ENCODE measurements around the gene TECR.
A peak's percentile ranks its signal among the peaks of the same experiment; 100 is the strongest.
"Not testable (repeated sequence)": the region's sequence is repeated elsewhere in the genome, so short reads cannot be mapped to it uniquely, and the experiment has no call there.

TECR gene

GRCh38 chr19:14545716-14546082 lies 16.3 kb downstream of the TECR start:
- Histone ChIP-seq H3K4me3 (ENCODE audit: insufficient read depth, low read length, poor library complexity, severe bottlenecking) (no peak overlapping the region), H2AFZ (ENCODE audit: low read depth, low read length, severe bottlenecking) (no peak overlapping the region), H3K27me3 (ENCODE audit: low read length) (no peaks in the 10 kb centered on the region), H3K9ac (ENCODE audit: low read length) (no peak overlapping the region), H3K79me2 (ENCODE audit: insufficient read depth, low read length) (peaks cover 56% of the 10 kb centered on the region), H3K36me3 (ENCODE audit: low read length) (no peaks in the 10 kb centered on the region), H3K9me2 (replicated peaks; ENCODE audit: insufficient read depth, low read length) (no peaks in the 10 kb centered on the region), H4K20me1 (ENCODE audit: low read depth, low read length) (no peaks in the 10 kb centered on the region), H3F3A (ENCODE audit: insufficient read depth) (no peaks in the 10 kb centered on the region; the same call in 1 of the 2 replicates), H3K27ac (ENCODE audit: low read depth, low read length) (no peak overlapping the region), H3K9me3 (ENCODE audit: insufficient read depth, low read length) (no peaks in the 10 kb centered on the region), H3K4me2 (ENCODE audit: low read depth, low read length, poor library complexity, severe bottlenecking) (no peak overlapping the region)
- TF ChIP-seq EZH2phosphoT487 (conservative IDR thresholded peaks at IDR 0.05; ENCODE audit: low read length) = no peak
- TF ChIP-seq, protein P1, sequence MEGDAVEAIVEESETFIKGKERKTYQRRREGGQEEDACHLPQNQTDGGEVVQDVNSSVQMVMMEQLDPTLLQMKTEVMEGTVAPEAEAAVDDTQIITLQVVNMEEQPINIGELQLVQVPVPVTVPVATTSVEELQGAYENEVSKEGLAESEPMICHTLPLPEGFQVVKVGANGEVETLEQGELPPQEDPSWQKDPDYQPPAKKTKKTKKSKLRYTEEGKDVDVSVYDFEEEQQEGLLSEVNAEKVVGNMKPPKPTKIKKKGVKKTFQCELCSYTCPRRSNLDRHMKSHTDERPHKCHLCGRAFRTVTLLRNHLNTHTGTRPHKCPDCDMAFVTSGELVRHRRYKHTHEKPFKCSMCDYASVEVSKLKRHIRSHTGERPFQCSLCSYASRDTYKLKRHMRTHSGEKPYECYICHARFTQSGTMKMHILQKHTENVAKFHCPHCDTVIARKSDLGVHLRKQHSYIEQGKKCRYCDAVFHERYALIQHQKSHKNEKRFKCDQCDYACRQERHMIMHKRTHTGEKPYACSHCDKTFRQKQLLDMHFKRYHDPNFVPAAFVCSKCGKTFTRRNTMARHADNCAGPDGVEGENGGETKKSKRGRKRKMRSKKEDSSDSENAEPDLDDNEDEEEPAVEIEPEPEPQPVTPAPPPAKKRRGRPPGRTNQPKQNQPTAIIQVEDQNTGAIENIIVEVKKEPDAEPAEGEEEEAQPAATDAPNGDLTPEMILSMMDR (IDR thresholded peaks at IDR 0.05; ENCODE audit: insufficient read depth, low read length, poor library complexity, severe bottlenecking) = no peak

DNA sequence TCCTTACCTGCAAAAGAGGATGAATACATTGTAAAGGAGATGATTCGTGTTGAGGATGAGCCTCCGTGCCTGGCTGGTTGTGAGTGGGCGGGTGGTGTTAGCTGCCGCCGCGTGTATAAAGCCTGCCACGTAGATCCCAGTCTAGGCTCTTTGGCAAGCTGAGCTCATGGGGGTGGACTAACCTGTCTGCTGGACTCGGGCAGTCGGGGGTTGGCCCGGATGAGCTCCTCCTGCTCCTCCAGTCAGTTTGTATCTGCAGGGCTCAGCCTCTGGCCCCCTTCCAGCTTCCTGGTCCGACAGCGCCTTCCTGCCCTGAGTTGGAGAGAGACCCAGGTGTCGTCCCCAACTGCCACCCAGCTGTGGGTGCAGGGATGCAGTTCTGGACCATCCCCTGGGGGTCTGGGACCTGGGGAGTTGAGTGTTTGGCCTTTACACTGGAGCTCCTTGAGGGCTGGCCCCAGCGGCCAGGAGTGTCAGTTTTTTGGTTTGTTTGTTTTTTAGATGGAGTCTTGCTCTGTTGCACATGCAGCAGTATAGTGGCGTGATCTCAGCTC lies 20.9 kb downstream of the TECR start:
- Histone ChIP-seq H3K36me3 (ENCODE audit: low read length) (no peaks in the 10 kb centered on the region), H3K9me3 (ENCODE audit: insufficient read depth, low read length) (no peaks in the 10 kb centered on the region), H3K79me2 (ENCODE audit: insufficient read depth, low read length) (peaks cover 47% of the 10 kb centered on the region), H3K9ac (ENCODE audit: low read length) (no peak overlapping the region), H3K9me2 (replicated peaks; ENCODE audit: insufficient read depth, low read length) (no peaks in the 10 kb centered on the region), H2AFZ (ENCODE audit: low read depth, low read length, severe bottlenecking) (no peak overlapping the region), H3K27ac (ENCODE audit: low read depth, low read length) (no peak overlapping the region), H3F3A (ENCODE audit: insufficient read depth) (no peaks in the 10 kb centered on the region; the same call in 1 of the 2 replicates), H3K4me2 (ENCODE audit: low read depth, low read length, poor library complexity, severe bottlenecking) (no peak overlapping the region), H4K20me1 (ENCODE audit: low read depth, low read length) (no peaks in the 10 kb centered on the region), H3K4me3 (ENCODE audit: insufficient read depth, low read length, poor library complexity, severe bottlenecking) (no peak overlapping the region), H3K27me3 (ENCODE audit: low read length) (no peaks in the 10 kb centered on the region)
- TF ChIP-seq EZH2phosphoT487 (conservative IDR thresholded peaks at IDR 0.05; ENCODE audit: low read length) = no peak
- TF ChIP-seq, protein P1 (IDR thresholded peaks at IDR 0.05; ENCODE audit: insufficient read depth, low read length, poor library complexity, severe bottlenecking) = no peak

GRCh38 chr19:14551134-14552005 lies 22.0 kb downstream of the TECR start:
- H3F3A ChIP-seq (ENCODE audit: insufficient read depth); H3K9me3 ChIP-seq (ENCODE audit: insufficient read depth, low read length); H3K27me3 ChIP-seq (ENCODE audit: low read length); H3K36me3 ChIP-seq (ENCODE audit: low read length); H4K20me1 ChIP-seq (ENCODE audit: low read depth, low read length); H3K9ac ChIP-seq (ENCODE audit: low read length); H3K9me2 ChIP-seq (replicated peaks; ENCODE audit: insufficient read depth, low read length); H2AFZ ChIP-seq (ENCODE audit: low read depth, low read length, severe bottlenecking); H3K4me2 ChIP-seq (ENCODE audit: low read depth, low read length, poor library complexity, severe bottlenecking); H3K4me3 ChIP-seq (ENCODE audit: insufficient read depth, low read length, poor library complexity, severe bottlenecking): not testable (repeated sequence)
- peaks cover 51% of the 10 kb centered on the region for H3K79me2 ChIP-seq (ENCODE audit: insufficient read depth, low read length)
- TF ChIP-seq, protein P1 (IDR thresholded peaks at IDR 0.05; ENCODE audit: insufficient read depth, low read length, poor library complexity, severe bottlenecking) = peak; percentile 18
- peak overlapping the region; percentile 51 for H3K27ac ChIP-seq (ENCODE audit: low read depth, low read length)

- not testable (repeated sequence) for H3K9me3 ChIP-seq (ENCODE audit: insufficient read depth, low read length); H3K9me2 ChIP-seq (replicated peaks; ENCODE audit: insufficient read depth, low read length); H4K20me1 ChIP-seq (ENCODE audit: low read depth, low read length); H2AFZ ChIP-seq (ENCODE audit: low read depth, low read length, severe bottlenecking); H3K9ac ChIP-seq (ENCODE audit: low read length); H3K4me3 ChIP-seq (ENCODE audit: insufficient read depth, low read length, poor library complexity, severe bottlenecking); H3F3A ChIP-seq (ENCODE audit: insufficient read depth); H3K36me3 ChIP-seq (ENCODE audit: low read length); H3K27me3 ChIP-seq (ENCODE audit: low read length); H3K4me2 ChIP-seq (ENCODE audit: low read depth, low read length, poor library complexity, severe bottlenecking); H3K27ac ChIP-seq (ENCODE audit: low read depth, low read length)
- H3K79me2 ChIP-seq (ENCODE audit: insufficient read depth, low read length) = peaks cover 48% of the 10 kb centered on the region
Observed at GRCh38 chr19:14552006-14552360, 22.6 kb downstream of the TECR start.
